AG04450 (cell line): ENCODE measurements around the gene CA5A. TPM values are rescaled to one million over a fixed set of nuclear protein-coding genes. Genes with fewer than 3 reads are reported as not detected.
"Not testable (repeated sequence)": the region's sequence is repeated elsewhere in the genome, so short reads cannot be mapped to it uniquely, and the experiment has no call there.

Source experiments
- CTCF ChIA-PET: fragments of 300-600, 350-600 bp; formaldehyde crosslinking; extraction: SDS; loops from one replicate; lab custom pipeline; 2022; ENCODE audit warnings: antibody characterized with exemption, inconsistent platforms; lab: Charles Lee
- POLR2A ChIA-PET: fragments of 350-600 bp; formaldehyde crosslinking; extraction: SDS; loops from one replicate; lab custom pipeline; 2021; ENCODE audit warnings: antibody characterized with exemption, inconsistent platforms; lab: Yijun Ruan, JAX
- DNase-seq: peaks from one replicate; pipeline ENCODE4 v3.0.0-alpha.2; 2011; ENCODE audit warnings: low read depth, low spot score
- H3K27ac ChIP-seq: one replicate; pipeline ENCODE4 v1.5.1; 2012; ENCODE audit warnings: low read depth, low read length, control low read depth
- H3K27me3 ChIP-seq: one replicate; pipeline ENCODE4 v1.6.0; 2012; ENCODE audit warnings: low read length; ENCODE audit not compliant: control insufficient read depth, insufficient read depth
- H3K4me3 ChIP-seq: 2 replicates; pipeline ENCODE4 v1.5.1; 2011; ENCODE audit warnings: mild to moderate bottlenecking, low read depth, low read length, control low read depth
- H3K9me3 ChIP-seq: 2 replicates; pipeline ENCODE4 v1.5.1; 2012; ENCODE audit warnings: low read length; ENCODE audit not compliant: control insufficient read depth, insufficient read depth
- CTCF ChIP-seq: IDR thresholded peaks from 2 replicates; pipeline ENCODE4 v1.5.1; 2011; ENCODE audit warnings: low read depth, low read length, control low read depth, inconsistent platforms
- polyA plus RNA-seq: library from polyadenylated mRNA; depleted of rRNA; stranded (reverse); fragments of >200 nt; gene quantifications from 2 replicates; pipeline ENCODE4 v1.2.3, GENCODE V29; 2011

The CA5A gene
- polyA plus RNA-seq, 1 experiment = not detected

GRCh38 chr16:87881324-87882200 is 54.8 kb downstream of the CA5A start:
- Histone ChIP-seq H3K27ac (no peak overlapping the region), H3K27me3 (peaks cover 20% of the 10 kb centered on the region), H3K4me3 (no peak overlapping the region), H3K9me3 (peaks cover 2% of the 10 kb centered on the region; the same call in 1 of the 2 replicates)
- no peak for DNase-seq
- POLR2A ChIA-PET = no interaction called here
- TF ChIP-seq CTCF = no peak
- CTCF ChIA-PET = interaction anchor here (0.6 to 0.9 kb wide), 2 partner anchors 10 to 47 kb away, joined by 4 to 5 read pairs; no protein-coding TSS in a partner anchor

- Histone ChIP-seq H3K4me3 (no peak overlapping the region), H3K27me3 (peaks cover 20% of the 10 kb centered on the region), H3K27ac (no peak overlapping the region), H3K9me3 (peaks cover 2% of the 10 kb centered on the region; the same call in 1 of the 2 replicates)
- DNase-seq = no peak
- ChIA-PET CTCF (no interaction called here), POLR2A (interaction anchor here (0.5 kb wide), 1 partner anchor 103 kb away, joined by 9 read pairs; no protein-coding TSS in a partner anchor)
- no peak for TF ChIP-seq CTCF
Observed at GRCh38 chr16:87880117-87880696, 56.1 kb downstream of the CA5A start.

- H3K27ac ChIP-seq, CTCF ChIA-PET, DNase-seq, H3K4me3 ChIP-seq, H3K9me3 ChIP-seq: not testable (repeated sequence)
- POLR2A ChIA-PET = interaction anchor here (0.5 kb wide), 1 partner anchor 102 kb away, joined by 9 read pairs; no protein-coding TSS in a partner anchor
- peaks cover 22% of the 10 kb centered on the region for H3K27me3 ChIP-seq
Observed at GRCh38 chr16:87879411-87880013, 56.8 kb downstream of the CA5A start.

- Histone ChIP-seq H3K27ac (no peak overlapping the region), H3K4me3 (no peak overlapping the region), H3K27me3 (peaks cover 22% of the 10 kb centered on the region), H3K9me3 (peaks cover 2% of the 10 kb centered on the region; the same call in 1 of the 2 replicates)
- POLR2A ChIA-PET = no interaction called here
- TF ChIP-seq CTCF = no peak
- CTCF ChIA-PET = no interaction called here
- DNase-seq = no peak
Observed at GRCh38 chr16:87878704-87879103, 57.6 kb downstream of the CA5A start.

GRCh38 chr16:87877942-87878507 is 58.3 kb downstream of the CA5A start:
- POLR2A ChIA-PET = no interaction called here
- H3K9me3 ChIP-seq = peaks cover 2% of the 10 kb centered on the region; the same call in 1 of the 2 replicates
- CTCF ChIA-PET = no interaction called here
- no peak for DNase-seq
- no peak overlapping the region for H3K4me3 ChIP-seq
- H3K27ac ChIP-seq = no peak overlapping the region
- peaks cover 22% of the 10 kb centered on the region for H3K27me3 ChIP-seq
- no peak for TF ChIP-seq CTCF
